HEK293 (cell line): Measurements from ENCODE around the gene PRICKLE1.
A peak's percentile ranks its signal among the peaks of the same experiment; 100 is the strongest.

Experiments
- BCL11A ChIP-seq: fragments of 450-650 bp; formaldehyde crosslinking; IDR thresholded peaks from 2 replicates; pipeline ENCODE4 v1.5.1; 2016; ENCODE audit warnings: low read depth, missing biosample characterization, missing genetic modification characterization
- BCL11B ChIP-seq: fragments of 450-650 bp; formaldehyde crosslinking; IDR thresholded peaks from 2 replicates; pipeline ENCODE4 v1.5.1; 2016; ENCODE audit warnings: low read depth, missing biosample characterization, missing genetic modification characterization
- GFI1B ChIP-seq: fragments of 450-650 bp; formaldehyde crosslinking; IDR thresholded peaks from 2 replicates; pipeline ENCODE4 v1.5.1; 2016; ENCODE audit warnings: missing biosample characterization, missing genetic modification characterization
- HOXD13 ChIP-seq: sonication (generic); formaldehyde crosslinking; IDR thresholded peaks from 2 replicates; pipeline ENCODE4 v1.8.0; 2022; ENCODE audit warnings: missing genetic modification reagents, borderline replicate concordance
- KLF10 ChIP-seq: fragments of 450-650 bp; IDR thresholded peaks from 2 replicates; pipeline ENCODE4 v1.5.1; 2018; ENCODE audit warnings: missing biosample characterization, mild to moderate bottlenecking, missing genetic modification characterization
- MEIS1 ChIP-seq: sonication (generic); formaldehyde crosslinking; IDR thresholded peaks from 2 replicates; pipeline ENCODE4 v1.8.1; 2022; ENCODE audit warnings: missing genetic modification reagents, mild to moderate bottlenecking, borderline replicate concordance
- PRDM1 ChIP-seq: fragments of 450-650 bp; formaldehyde crosslinking; IDR thresholded peaks from 2 replicates; pipeline ENCODE4; 2016; ENCODE audit warnings: missing biosample characterization, missing genetic modification characterization
- SP3 ChIP-seq: fragments of 450-650 bp; formaldehyde crosslinking; IDR thresholded peaks from 2 replicates; pipeline ENCODE4 v1.5.1; 2016; ENCODE audit warnings: missing biosample characterization, missing genetic modification characterization
- TCF7L2 ChIP-seq: IDR thresholded peaks from 2 replicates; pipeline ENCODE4 v1.6.1; 2011; ENCODE audit warnings: low read depth, mild to moderate bottlenecking, inconsistent platforms, low read length, moderate library complexity, borderline replicate concordance
- WT1 ChIP-seq: fragments of 450-650 bp; formaldehyde crosslinking; IDR thresholded peaks from 2 replicates; pipeline ENCODE4 v1.5.1; 2016; ENCODE audit warnings: missing biosample characterization, missing genetic modification characterization
- ZNF132 ChIP-seq: fragments of 450-650 bp; formaldehyde crosslinking; IDR thresholded peaks from 2 replicates; pipeline ENCODE4 v1.5.1; 2017; ENCODE audit warnings: missing biosample characterization, missing genetic modification characterization, borderline replicate concordance
- ZNF157 ChIP-seq: fragments of 450-650 bp; formaldehyde crosslinking; IDR thresholded peaks from 2 replicates; pipeline ENCODE4 v1.5.1; 2016; ENCODE audit warnings: missing biosample characterization, missing genetic modification characterization
- ZNF214 ChIP-seq: fragments of 450-650 bp; formaldehyde crosslinking; IDR thresholded peaks from 2 replicates; pipeline ENCODE4 v1.5.1; 2017; ENCODE audit warnings: missing biosample characterization, mild to moderate bottlenecking, missing genetic modification characterization, borderline replicate concordance
- ZNF221 ChIP-seq: fragments of 450-650 bp; formaldehyde crosslinking; IDR thresholded peaks from 2 replicates; pipeline ENCODE4 v1.5.1; 2017; ENCODE audit warnings: missing biosample characterization, missing genetic modification characterization, borderline replicate concordance
- ZNF24 ChIP-seq: fragments of 450-650 bp; formaldehyde crosslinking; IDR thresholded peaks from 2 replicates; pipeline ENCODE4 v1.5.1; 2016; ENCODE audit warnings: missing biosample characterization, missing genetic modification characterization
- ZNF341 ChIP-seq: fragments of 450-650 bp; formaldehyde crosslinking; IDR thresholded peaks from 2 replicates; pipeline ENCODE4; 2016; ENCODE audit warnings: low read depth, missing biosample characterization, missing genetic modification characterization
- ZNF473 ChIP-seq: fragments of 450-650 bp; formaldehyde crosslinking; IDR thresholded peaks from 2 replicates; pipeline ENCODE4 v1.5.1; 2017; ENCODE audit warnings: missing biosample characterization, missing genetic modification characterization
- ZNF585B ChIP-seq: fragments of 450-650 bp; formaldehyde crosslinking; IDR thresholded peaks from 2 replicates; pipeline ENCODE4 v1.5.1; 2016; ENCODE audit warnings: missing biosample characterization, missing genetic modification characterization
- ZNF658 ChIP-seq: fragments of 450-650 bp; formaldehyde crosslinking; IDR thresholded peaks from 2 replicates; pipeline ENCODE4; 2016; ENCODE audit warnings: missing biosample characterization, missing genetic modification characterization
- ZNF747 ChIP-seq: fragments of 450-650 bp; formaldehyde crosslinking; IDR thresholded peaks from 2 replicates; pipeline ENCODE4 v1.5.1; 2016; ENCODE audit warnings: missing biosample characterization, missing genetic modification characterization
- ZNF76 ChIP-seq: fragments of 450-650 bp; formaldehyde crosslinking; IDR thresholded peaks from 2 replicates; pipeline ENCODE4; 2016; ENCODE audit warnings: low read depth, missing biosample characterization, missing genetic modification characterization, borderline replicate concordance
- ZNF837 ChIP-seq: fragments of 450-650 bp; formaldehyde crosslinking; IDR thresholded peaks from 2 replicates; pipeline ENCODE4 v1.5.1; 2016; ENCODE audit warnings: missing biosample characterization, missing genetic modification characterization
- ZSCAN23 ChIP-seq: fragments of 450-650 bp; formaldehyde crosslinking; IDR thresholded peaks from 2 replicates; pipeline ENCODE4 v1.5.1; 2016; ENCODE audit warnings: missing biosample characterization, missing genetic modification characterization
- TF ChIP-seq, protein P1 (sequence below): fragments of 450-650 bp; formaldehyde crosslinking; IDR thresholded peaks from 2 replicates; pipeline ENCODE4 v1.5.1; 2016; ENCODE audit warnings: missing biosample characterization, missing genetic modification characterization
- TF ChIP-seq, protein P2 (sequence below): fragments of 450-650 bp; formaldehyde crosslinking; IDR thresholded peaks from 2 replicates; pipeline ENCODE4 v1.5.1; 2016; ENCODE audit warnings: missing biosample characterization, missing genetic modification characterization
- TF ChIP-seq, protein P3 (sequence below): fragments of 450-650 bp; formaldehyde crosslinking; IDR thresholded peaks from 2 replicates; pipeline ENCODE4 v1.5.1; 2017; ENCODE audit warnings: missing biosample characterization, missing genetic modification characterization
- TF ChIP-seq, protein P4 (sequence below): fragments of 450-650 bp; formaldehyde crosslinking; IDR thresholded peaks from 2 replicates; pipeline ENCODE4 v1.5.0; 2017; ENCODE audit warnings: missing biosample characterization, missing genetic modification characterization, borderline replicate concordance
- TF ChIP-seq, protein P5 (sequence below): fragments of 450-650 bp; formaldehyde crosslinking; IDR thresholded peaks from 2 replicates; pipeline ENCODE4 v1.5.1; 2016; ENCODE audit warnings: missing biosample characterization, missing genetic modification characterization

PRICKLE1 gene

DNA sequence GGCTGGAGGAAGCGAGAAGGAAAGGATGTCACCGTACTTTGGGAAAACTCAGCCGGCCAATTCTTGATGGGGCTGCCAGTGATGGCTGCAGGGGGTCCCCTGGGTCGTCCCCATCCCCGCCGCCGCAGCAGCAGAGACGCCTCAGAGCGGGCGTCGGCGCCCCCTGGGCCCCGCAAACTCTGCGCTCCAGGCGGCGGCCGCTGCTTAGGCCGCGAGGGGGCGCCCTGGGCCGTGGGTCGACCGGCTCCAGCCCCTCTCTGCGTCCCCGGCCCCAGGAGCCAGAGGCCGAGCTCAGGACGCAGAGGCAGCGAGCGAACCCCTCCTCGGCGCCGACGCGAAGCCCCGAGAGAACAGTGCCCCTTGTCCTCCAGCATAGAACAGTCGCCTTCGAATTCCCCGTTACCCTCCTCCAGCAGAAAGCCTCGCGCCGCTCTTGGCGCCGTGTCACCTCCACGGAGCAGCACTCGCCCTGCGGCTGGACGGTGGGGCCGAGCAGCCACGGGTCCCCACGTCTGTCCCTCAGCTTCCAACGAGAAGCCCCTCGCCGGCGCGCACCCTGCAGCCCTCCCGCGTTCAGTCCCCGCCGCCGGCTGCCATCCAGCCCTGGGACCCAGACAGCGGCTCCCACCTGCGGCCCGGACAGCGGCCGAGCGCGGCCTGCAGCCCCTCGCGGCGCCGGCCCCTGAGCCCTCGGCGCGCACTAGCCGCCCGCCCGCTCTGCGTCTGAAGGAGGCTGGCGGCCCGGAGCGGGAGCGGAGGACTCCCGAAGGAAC is 106.6 kb downstream of the PRICKLE1 start (continued):
- peak; percentile 85 for TF ChIP-seq BCL11B (tag by site-specific recombination)
- no peak for TF ChIP-seq ZNF473 (tag by site-specific recombination)
- TF ChIP-seq ZNF658 = no peak
- no peak for TF ChIP-seq ZNF24 (tag by site-specific recombination)
- TF ChIP-seq MEIS1 (CRISPR knock-in tag) = no peak
- no peak for TF ChIP-seq TCF7L2
- TF ChIP-seq BCL11A = 0 out of 2 replicates have a peak, but pooled peaks have one; percentile 49
- TF ChIP-seq ZNF747 = no peak
- TF ChIP-seq ZNF837 (tag by site-specific recombination) = no peak
- TF ChIP-seq PRDM1 = 0 out of 2 replicates have a peak, but pooled peaks have one; percentile 2
- no peak for TF ChIP-seq ZNF132
- no peak for TF ChIP-seq ZNF341 (tag by site-specific recombination)
- no peak; the same call in 1 of the 2 replicates for TF ChIP-seq KLF10
- TF ChIP-seq, protein P1, sequence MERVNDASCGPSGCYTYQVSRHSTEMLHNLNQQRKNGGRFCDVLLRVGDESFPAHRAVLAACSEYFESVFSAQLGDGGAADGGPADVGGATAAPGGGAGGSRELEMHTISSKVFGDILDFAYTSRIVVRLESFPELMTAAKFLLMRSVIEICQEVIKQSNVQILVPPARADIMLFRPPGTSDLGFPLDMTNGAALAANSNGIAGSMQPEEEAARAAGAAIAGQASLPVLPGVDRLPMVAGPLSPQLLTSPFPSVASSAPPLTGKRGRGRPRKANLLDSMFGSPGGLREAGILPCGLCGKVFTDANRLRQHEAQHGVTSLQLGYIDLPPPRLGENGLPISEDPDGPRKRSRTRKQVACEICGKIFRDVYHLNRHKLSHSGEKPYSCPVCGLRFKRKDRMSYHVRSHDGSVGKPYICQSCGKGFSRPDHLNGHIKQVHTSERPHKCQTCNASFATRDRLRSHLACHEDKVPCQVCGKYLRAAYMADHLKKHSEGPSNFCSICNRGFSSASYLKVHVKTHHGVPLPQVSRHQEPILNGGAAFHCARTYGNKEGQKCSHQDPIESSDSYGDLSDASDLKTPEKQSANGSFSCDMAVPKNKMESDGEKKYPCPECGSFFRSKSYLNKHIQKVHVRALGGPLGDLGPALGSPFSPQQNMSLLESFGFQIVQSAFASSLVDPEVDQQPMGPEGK = peak; percentile 68
- no peak for TF ChIP-seq HOXD13
- no peak for TF ChIP-seq ZNF76
- TF ChIP-seq ZSCAN23 = no peak
- TF ChIP-seq ZNF157 (tag by site-specific recombination) = no peak
- no peak for TF ChIP-seq SP3 (tag by site-specific recombination)
- no peak for TF ChIP-seq ZNF585B (tag by site-specific recombination)
- TF ChIP-seq GFI1B (tag by site-specific recombination) = no peak
- TF ChIP-seq, protein P2, sequence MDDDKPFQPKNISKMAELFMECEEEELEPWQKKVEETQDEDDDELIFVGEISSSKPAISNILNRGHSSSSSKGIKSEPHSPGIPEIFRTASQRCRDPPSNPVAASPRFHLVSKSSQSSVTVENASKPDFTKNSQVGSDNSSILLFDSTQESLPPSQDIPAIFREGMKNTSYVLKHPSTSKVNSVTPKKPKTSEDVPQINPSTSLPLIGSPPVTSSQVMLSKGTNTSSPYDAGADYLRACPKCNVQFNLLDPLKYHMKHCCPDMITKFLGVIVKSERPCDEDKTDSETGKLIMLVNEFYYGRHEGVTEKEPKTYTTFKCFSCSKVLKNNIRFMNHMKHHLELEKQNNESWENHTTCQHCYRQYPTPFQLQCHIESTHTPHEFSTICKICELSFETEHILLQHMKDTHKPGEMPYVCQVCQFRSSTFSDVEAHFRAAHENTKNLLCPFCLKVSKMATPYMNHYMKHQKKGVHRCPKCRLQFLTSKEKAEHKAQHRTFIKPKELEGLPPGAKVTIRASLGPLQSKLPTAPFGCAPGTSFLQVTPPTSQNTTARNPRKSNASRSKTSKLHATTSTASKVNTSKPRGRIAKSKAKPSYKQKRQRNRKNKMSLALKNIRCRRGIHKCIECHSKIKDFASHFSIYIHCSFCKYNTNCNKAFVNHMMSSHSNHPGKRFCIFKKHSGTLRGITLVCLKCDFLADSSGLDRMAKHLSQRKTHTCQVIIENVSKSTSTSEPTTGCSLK (tag by site-specific recombination) = no peak
- TF ChIP-seq, protein P3, sequence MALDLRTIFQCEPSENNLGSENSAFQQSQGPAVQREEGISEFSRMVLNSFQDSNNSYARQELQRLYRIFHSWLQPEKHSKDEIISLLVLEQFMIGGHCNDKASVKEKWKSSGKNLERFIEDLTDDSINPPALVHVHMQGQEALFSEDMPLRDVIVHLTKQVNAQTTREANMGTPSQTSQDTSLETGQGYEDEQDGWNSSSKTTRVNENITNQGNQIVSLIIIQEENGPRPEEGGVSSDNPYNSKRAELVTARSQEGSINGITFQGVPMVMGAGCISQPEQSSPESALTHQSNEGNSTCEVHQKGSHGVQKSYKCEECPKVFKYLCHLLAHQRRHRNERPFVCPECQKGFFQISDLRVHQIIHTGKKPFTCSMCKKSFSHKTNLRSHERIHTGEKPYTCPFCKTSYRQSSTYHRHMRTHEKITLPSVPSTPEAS = no peak
- TF ChIP-seq, protein P4, sequence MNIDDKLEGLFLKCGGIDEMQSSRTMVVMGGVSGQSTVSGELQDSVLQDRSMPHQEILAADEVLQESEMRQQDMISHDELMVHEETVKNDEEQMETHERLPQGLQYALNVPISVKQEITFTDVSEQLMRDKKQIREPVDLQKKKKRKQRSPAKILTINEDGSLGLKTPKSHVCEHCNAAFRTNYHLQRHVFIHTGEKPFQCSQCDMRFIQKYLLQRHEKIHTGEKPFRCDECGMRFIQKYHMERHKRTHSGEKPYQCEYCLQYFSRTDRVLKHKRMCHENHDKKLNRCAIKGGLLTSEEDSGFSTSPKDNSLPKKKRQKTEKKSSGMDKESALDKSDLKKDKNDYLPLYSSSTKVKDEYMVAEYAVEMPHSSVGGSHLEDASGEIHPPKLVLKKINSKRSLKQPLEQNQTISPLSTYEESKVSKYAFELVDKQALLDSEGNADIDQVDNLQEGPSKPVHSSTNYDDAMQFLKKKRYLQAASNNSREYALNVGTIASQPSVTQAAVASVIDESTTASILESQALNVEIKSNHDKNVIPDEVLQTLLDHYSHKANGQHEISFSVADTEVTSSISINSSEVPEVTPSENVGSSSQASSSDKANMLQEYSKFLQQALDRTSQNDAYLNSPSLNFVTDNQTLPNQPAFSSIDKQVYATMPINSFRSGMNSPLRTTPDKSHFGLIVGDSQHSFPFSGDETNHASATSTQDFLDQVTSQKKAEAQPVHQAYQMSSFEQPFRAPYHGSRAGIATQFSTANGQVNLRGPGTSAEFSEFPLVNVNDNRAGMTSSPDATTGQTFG (tag by site-specific recombination) = no peak
- no peak for TF ChIP-seq WT1
- no peak for TF ChIP-seq ZNF221
- TF ChIP-seq, protein P5, sequence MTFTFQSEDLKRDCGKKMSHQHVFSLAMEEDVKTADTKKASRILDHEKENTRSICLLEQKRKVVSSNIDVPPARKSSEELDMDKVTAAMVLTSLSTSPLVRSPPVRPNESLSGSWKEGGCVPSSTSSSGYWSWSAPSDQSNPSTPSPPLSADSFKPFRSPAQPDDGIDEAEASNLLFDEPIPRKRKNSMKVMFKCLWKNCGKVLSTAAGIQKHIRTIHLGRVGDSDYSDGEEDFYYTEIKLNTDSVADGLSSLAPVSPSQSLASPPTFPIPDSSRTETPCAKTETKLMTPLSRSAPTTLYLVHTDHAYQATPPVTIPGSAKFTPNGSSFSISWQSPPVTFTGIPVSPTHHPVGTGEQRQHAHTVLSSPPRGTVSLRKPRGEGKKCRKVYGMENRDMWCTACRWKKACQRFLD (tag by site-specific recombination) = no peak
- no peak for TF ChIP-seq ZNF214 (tag by site-specific recombination)
